ENCODE results near the gene PRPF4. TPM values are rescaled to one million over a fixed set of nuclear protein-coding genes. Genes with fewer than 3 reads are reported as not detected.

Gene PRPF4
- total RNA-seq, 1 experiment from 2014 or later: 29.9 TPM

DNA sequence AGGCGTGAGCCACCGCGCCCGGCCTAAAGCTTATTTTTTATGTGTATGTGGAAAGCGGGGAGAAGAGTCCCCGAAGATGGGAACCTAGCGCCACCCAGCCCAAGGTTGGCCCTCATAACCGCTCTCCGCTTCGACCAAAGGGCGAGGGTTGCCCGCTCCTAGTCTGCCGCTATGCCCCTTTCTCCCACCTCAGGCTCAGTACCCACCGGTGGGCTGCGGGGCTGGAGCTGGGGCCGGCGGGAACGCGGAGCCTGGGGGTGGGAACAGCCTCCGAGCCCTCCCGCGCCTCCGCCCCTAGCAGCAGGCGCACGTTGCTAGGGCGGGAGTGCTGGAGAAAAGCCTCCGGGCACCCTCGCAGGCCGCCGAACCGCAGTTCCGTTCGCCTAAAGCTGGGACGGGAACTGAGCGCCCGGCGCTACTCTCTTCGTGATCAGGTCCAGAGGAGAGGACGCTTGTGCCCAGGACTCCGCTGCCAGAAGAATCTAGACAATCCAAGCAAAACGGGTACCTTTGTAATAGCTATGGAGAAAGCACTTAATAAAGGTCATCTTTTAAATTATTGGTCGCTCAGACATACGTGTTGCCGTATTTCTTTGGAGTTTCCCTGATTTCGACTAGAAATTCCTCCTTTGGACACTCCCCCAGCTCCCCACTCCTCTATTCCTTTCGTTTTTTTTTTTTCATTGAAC, 64.7 kb downstream of the PRPF4 start, which contains the start of gene WDR31:
WDR31 (minus strand) TSS at position 265 of the 689 bp plus-strand sequence. CDS start 8,253 bp downstream, outside the sequence.
- H3K27ac ChIP-seq: no peak within 1 kb of the TSS
- H3K9me3 ChIP-seq (replicated peaks): no peaks in the 10 kb centered on the region
- no peaks in the 10 kb centered on the region for H3K4me1 ChIP-seq (replicated peaks)
- peak; percentile 84 for DNase-seq (ENCODE audit: low read depth in 1 of 2, low spot score in 2 of 2)
- H3K27me3 ChIP-seq (replicated peaks): no peaks in the 10 kb centered on the region
- H3K4me3 ChIP-seq: peak within 1 kb of the TSS; percentile 52
- no peaks in the 10 kb centered on the region for H3K36me3 ChIP-seq

GRCh38 chr9:113341712-113342410, 66.4 kb downstream of the PRPF4 start:
- Histone ChIP-seq H3K4me1 (replicated peaks) (no peaks in the 10 kb centered on the region), H3K4me3 (no peak overlapping the region), H3K27ac (no peak overlapping the region), H3K36me3 (no peaks in the 10 kb centered on the region), H3K27me3 (replicated peaks) (no peaks in the 10 kb centered on the region), H3K9me3 (replicated peaks) (no peaks in the 10 kb centered on the region)
- DNase-seq (ENCODE audit: low read depth in 1 of 2, low spot score in 2 of 2): no peak

Other genes with a start within 250 kb of the PRPF4 start
- 0.31 and 1.00 TPM in 2 replicates for gene ZFP37, start 218.9 kb upstream of the PRPF4 start, total RNA-seq (2014; rRNA removed; shearing (Covaris generic))
- gene SLC31A2, start 124.7 kb upstream of the PRPF4 start, total RNA-seq (2014; rRNA removed; shearing (Covaris generic)): 7.9 and 8.5 TPM in 2 replicates
- 12.5 and 22.9 TPM in 2 replicates for gene FKBP15, start 54.4 kb upstream of the PRPF4 start, total RNA-seq (2014; rRNA removed; shearing (Covaris generic))
- gene SLC31A1, start 54.1 kb upstream of the PRPF4 start, total RNA-seq (2014; rRNA removed; shearing (Covaris generic)): 9.9 and 18.4 TPM in 2 replicates
- 33.2 and 48.3 TPM in 2 replicates for gene CDC26, start 86 bp upstream of the PRPF4 start, total RNA-seq (2014; rRNA removed; shearing (Covaris generic))
- not detected in 2 replicates for gene RNF183, start 27.7 kb downstream of the PRPF4 start, total RNA-seq (2014; rRNA removed; shearing (Covaris generic))
- gene WDR31, start 64.6 kb downstream of the PRPF4 start, total RNA-seq (2014; rRNA removed; shearing (Covaris generic)): 0.24 and 2.0 TPM in 2 replicates
- not detected in 2 replicates for gene BSPRY, start 73.9 kb downstream of the PRPF4 start, total RNA-seq (2014; rRNA removed; shearing (Covaris generic))
- 1.5 and 5.8 TPM in 2 replicates for gene HDHD3, start 101.3 kb downstream of the PRPF4 start, total RNA-seq (2014; rRNA removed; shearing (Covaris generic))
- gene ALAD, start 125.6 kb downstream of the PRPF4 start, total RNA-seq (2014; rRNA removed; shearing (Covaris generic)): 8.7 and 11.4 TPM in 2 replicates
- gene POLE3, start 135.0 kb downstream of the PRPF4 start, total RNA-seq (2014; rRNA removed; shearing (Covaris generic)): 72.3 and 84.7 TPM in 2 replicates
- gene C9orf43, start 135.1 kb downstream of the PRPF4 start, total RNA-seq (2014; rRNA removed; shearing (Covaris generic)): 0.13 and 0.81 TPM in 2 replicates
- gene RGS3, start 188.1 kb downstream of the PRPF4 start, total RNA-seq (2014; rRNA removed; shearing (Covaris generic)): 49.0 and 54.8 TPM in 2 replicates

All from SJSA1 (cell line).